ENCODE results near the gene OR2F2.

The OR2F2 gene

GRCh38 chr7:143979998-143980397, 45.0 kb downstream of the OR2F2 start:
- DNase-seq, result no peak

GRCh38 chr7:143980746-143981510, 45.9 kb downstream of the OR2F2 start:
- DNase-seq, result no peak

GRCh38 chr7:143983960-143984359, 48.9 kb downstream of the OR2F2 start:
- no peak for DNase-seq

Measured in NCI-H1092 (cell line).